GM06990 (cell line): Measurements from ENCODE around the gene C1QA.

Source experiments
- DNase-seq: peaks from one replicate; pipeline ENCODE4 v3.0.0-alpha.2; 2011; ENCODE audit not compliant: insufficient read length; ENCODE audit errors: extremely low read depth
- H3K27me3 ChIP-seq: replicated peaks from 2 replicates; pipeline ENCODE4 v1.6.0; 2011; ENCODE audit warnings: low read length; ENCODE audit not compliant: control insufficient read depth, insufficient read depth
- H3K36me3 ChIP-seq: 2 replicates; pipeline ENCODE4 v1.5.1; 2011; ENCODE audit warnings: low read length; ENCODE audit not compliant: control insufficient read depth, insufficient read depth
- H3K4me3 ChIP-seq: replicated peaks from 2 replicates; pipeline ENCODE4 v1.5.1; 2011; ENCODE audit warnings: low read depth, mild to moderate bottlenecking, control low read depth, low read length
- TF ChIP-seq, protein P1 (sequence below): IDR thresholded peaks from 2 replicates; pipeline ENCODE4 v1.5.1; 2011; ENCODE audit warnings: low read length, control low read depth, mild to moderate bottlenecking, inconsistent platforms; ENCODE audit not compliant: insufficient read depth, poor library complexity, severe bottlenecking

The C1QA gene

DNA sequence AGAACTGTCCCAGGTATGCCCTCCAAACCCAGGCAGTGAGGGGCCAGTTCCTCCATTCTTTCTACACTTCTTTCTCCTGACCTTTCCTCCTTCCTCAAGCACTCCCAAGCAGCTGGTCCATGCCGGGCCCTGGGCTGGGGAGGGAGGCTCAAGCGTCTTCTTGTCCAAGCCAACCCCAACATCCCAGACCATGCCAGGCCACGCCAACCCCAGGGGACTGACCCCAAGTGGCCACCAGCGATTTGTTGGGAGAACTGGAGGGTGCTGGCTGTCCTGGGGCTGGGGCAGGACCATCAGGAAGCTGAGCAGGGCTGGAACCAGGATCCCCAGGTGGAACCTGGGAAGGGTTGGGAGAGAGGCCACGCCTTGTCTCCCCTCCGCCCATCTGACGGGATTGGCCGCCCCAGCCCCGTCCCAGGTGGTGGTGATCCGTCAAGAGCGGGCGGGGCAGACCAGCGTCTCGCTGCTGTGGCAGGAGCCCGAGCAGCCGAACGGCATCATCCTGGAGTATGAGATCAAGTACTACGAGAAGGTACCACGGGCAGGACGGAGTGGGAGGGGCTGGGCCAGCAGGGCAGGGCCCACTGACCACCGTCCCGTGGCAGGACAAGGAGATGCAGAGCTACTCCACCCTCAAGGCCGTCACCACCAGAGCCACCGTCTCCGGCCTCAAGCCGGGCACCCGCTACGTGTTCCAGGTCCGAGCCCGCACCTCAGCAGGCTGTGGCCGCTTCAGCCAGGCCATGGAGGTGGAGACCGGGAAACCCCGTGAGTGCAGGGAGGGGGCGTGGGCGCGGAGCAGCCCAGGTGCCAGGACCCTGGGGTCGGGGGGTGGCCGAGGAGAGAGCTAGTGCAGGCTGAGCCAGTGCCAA, 43.3 kb upstream of the C1QA start:
- Histone ChIP-seq H3K36me3 (no peaks in the 10 kb centered on the region), H3K4me3 (no peak overlapping the region), H3K27me3 (no peaks in the 10 kb centered on the region; the same call in 1 of the 2 replicates)
- no peak for DNase-seq
- TF ChIP-seq, protein P1, sequence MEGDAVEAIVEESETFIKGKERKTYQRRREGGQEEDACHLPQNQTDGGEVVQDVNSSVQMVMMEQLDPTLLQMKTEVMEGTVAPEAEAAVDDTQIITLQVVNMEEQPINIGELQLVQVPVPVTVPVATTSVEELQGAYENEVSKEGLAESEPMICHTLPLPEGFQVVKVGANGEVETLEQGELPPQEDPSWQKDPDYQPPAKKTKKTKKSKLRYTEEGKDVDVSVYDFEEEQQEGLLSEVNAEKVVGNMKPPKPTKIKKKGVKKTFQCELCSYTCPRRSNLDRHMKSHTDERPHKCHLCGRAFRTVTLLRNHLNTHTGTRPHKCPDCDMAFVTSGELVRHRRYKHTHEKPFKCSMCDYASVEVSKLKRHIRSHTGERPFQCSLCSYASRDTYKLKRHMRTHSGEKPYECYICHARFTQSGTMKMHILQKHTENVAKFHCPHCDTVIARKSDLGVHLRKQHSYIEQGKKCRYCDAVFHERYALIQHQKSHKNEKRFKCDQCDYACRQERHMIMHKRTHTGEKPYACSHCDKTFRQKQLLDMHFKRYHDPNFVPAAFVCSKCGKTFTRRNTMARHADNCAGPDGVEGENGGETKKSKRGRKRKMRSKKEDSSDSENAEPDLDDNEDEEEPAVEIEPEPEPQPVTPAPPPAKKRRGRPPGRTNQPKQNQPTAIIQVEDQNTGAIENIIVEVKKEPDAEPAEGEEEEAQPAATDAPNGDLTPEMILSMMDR: no peak

DNA sequence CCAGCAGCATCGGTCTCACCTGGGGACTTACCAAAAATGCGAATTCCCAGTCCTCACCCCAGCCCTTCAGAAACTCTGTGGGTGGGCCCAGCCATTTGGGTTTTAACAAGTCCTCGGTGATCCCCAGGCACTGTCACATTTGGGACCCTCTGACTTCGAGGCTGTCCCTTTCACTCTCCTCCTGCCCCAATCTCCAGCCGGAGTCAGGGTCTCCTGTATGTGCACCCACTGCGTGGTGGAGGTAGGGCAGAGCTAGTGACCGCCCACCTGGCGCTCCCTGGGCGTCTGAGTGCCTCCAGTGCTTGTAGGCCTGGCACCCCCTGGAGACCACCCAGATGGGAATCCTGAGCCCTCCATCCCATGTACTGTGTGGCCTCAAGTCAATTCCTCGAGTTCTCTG, 42.0 kb upstream of the C1QA start:
- Histone ChIP-seq H3K36me3 (no peaks in the 10 kb centered on the region), H3K4me3 (no peak overlapping the region), H3K27me3 (no peaks in the 10 kb centered on the region; the same call in 1 of the 2 replicates)
- no peak for DNase-seq
- TF ChIP-seq, protein P1: no peak

DNA sequence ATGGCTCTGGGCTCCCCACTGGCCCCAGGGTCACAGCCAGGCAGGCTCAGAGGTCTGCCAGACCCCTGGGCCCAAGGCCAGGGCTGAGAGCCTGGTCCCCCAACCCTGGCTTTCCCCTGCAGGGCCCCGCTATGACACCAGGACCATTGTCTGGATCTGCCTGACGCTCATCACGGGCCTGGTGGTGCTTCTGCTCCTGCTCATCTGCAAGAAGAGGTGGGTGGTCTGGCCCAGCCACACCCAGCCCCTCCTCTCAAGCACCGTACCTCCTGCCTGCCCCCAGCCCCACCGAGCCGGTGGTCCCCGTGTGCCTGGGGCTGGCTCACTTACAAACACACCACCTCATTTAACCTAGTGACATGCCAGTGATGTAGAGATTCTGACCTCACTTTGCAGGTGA, 41.3 kb upstream of the C1QA start:
- Histone ChIP-seq H3K27me3 (no peaks in the 10 kb centered on the region; the same call in 1 of the 2 replicates), H3K4me3 (no peak overlapping the region), H3K36me3 (no peaks in the 10 kb centered on the region)
- TF ChIP-seq, protein P1: no peak
- no peak for DNase-seq

DNA sequence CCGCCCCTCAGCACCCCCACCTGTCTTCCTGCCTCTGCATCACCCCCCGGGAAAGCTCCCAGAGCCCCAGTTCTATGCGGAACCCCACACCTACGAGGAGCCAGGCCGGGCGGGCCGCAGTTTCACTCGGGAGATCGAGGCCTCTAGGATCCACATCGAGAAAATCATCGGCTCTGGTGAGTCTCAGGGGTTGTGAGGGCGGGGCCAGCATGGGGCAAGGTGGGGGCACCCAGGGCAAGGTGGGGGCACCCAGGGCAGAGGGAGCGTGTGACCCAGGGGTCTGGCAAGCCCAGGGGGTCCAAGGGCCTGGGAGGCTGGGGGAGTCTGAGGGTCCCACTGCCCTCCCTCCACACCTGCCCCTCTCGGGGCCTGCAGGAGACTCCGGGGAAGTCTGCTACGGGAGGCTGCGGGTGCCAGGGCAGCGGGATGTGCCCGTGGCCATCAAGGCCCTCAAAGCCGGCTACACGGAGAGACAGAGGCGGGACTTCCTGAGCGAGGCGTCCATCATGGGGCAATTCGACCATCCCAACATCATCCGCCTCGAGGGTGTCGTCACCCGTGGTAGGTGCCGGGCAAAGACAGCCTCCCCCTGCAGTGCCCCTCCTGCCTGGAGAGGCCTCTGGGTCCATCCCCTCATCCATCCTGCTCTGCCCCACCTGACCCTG, 39.0 kb upstream of the C1QA start:
- H3K36me3 ChIP-seq: no peaks in the 10 kb centered on the region
- no peak overlapping the region for H3K4me3 ChIP-seq
- no peaks in the 10 kb centered on the region; the same call in 1 of the 2 replicates for H3K27me3 ChIP-seq
- TF ChIP-seq, protein P1: no peak
- no peak for DNase-seq

DNA sequence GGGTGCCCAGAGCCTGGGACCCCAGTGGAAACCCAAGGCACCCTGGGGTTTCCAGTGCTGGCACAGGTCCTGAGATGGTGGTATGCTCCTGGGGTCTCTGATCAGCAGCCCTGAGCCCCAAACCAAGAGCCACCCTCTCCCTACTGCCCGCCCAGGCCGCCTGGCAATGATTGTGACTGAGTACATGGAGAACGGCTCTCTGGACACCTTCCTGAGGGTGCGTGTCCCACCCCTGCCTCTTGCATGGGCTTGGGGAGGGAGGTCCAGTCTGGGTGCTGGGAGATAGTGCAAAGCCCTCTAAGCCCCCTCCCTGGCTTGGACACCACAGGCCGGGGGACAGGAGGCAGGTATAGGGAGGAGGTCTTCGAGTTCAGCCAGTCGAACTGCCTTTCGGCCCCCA, 38.4 kb upstream of the C1QA start:
- H3K36me3 ChIP-seq: no peaks in the 10 kb centered on the region
- H3K4me3 ChIP-seq: no peak overlapping the region
- DNase-seq: no peak
- TF ChIP-seq, protein P1: no peak
- H3K27me3 ChIP-seq: no peaks in the 10 kb centered on the region; the same call in 1 of the 2 replicates
